HG02884 (cell line): ENCODE results near the gene ATG16L1.

ENCODE experiments used
- ATAC-seq: cut with Tn5 transposase; IDR thresholded peaks from one replicate; pipeline ENCODE4 v1.9.1; 2021; ENCODE audit warnings: mild to moderate bottlenecking, moderate library complexity; ENCODE audit not compliant: unreplicated experiment

Gene ATG16L1

GRCh38 chr2:233258211-233258610, 6.7 kb downstream of the ATG16L1 start:
- no peak for ATAC-seq

- ATAC-seq: no peak
These were observed 8.3 kb downstream of the ATG16L1 start for GRCh38 chr2:233259730-233260129.

GRCh38 chr2:233260661-233261060, 9.2 kb downstream of the ATG16L1 start:
- no peak for ATAC-seq

- peak; percentile 68 for ATAC-seq
These were observed 10.5 kb downstream of the ATG16L1 start for GRCh38 chr2:233261819-233262555.

GRCh38 chr2:233262562-233262961, 11.1 kb downstream of the ATG16L1 start:
- no peak for ATAC-seq

- ATAC-seq: no peak
These were observed 11.6 kb downstream of the ATG16L1 start for GRCh38 chr2:233263045-233263570.

- ATAC-seq: no peak
These were observed 13.2 kb downstream of the ATG16L1 start for GRCh38 chr2:233264667-233265066.

GRCh38 chr2:233265899-233266431, 14.5 kb downstream of the ATG16L1 start:
- no peak for ATAC-seq

- no peak for ATAC-seq
These were observed 15.0 kb downstream of the ATG16L1 start for GRCh38 chr2:233266481-233266880.

- peak; percentile 84 for ATAC-seq
These were observed 16.2 kb downstream of the ATG16L1 start for GRCh38 chr2:233267516-233268245.

- no peak for ATAC-seq
These were observed 18.9 kb downstream of the ATG16L1 start for GRCh38 chr2:233270366-233270765.

- no peak for ATAC-seq
These were observed 19.5 kb downstream of the ATG16L1 start for GRCh38 chr2:233270951-233271350.

GRCh38 chr2:233271693-233272092, 20.2 kb downstream of the ATG16L1 start:
- no peak for ATAC-seq

GRCh38 chr2:233273120-233273519, 21.6 kb downstream of the ATG16L1 start:
- no peak for ATAC-seq

- ATAC-seq: no peak
These were observed 23.8 kb downstream of the ATG16L1 start for GRCh38 chr2:233275223-233275622.

GRCh38 chr2:233278921-233279320, 27.4 kb downstream of the ATG16L1 start:
- ATAC-seq: no peak

GRCh38 chr2:233280114-233280693, 28.7 kb downstream of the ATG16L1 start:
- ATAC-seq: no peak

- ATAC-seq: no peak
These were observed 30.1 kb downstream of the ATG16L1 start for GRCh38 chr2:233281553-233281952.

- ATAC-seq: no peak
These were observed 30.6 kb downstream of the ATG16L1 start for GRCh38 chr2:233281992-233282603.

- no peak for ATAC-seq
These were observed 34.4 kb downstream of the ATG16L1 start for GRCh38 chr2:233285921-233286320.

- ATAC-seq: no peak
These were observed 36.4 kb downstream of the ATG16L1 start for GRCh38 chr2:233287871-233288270.
